GM21619 (cell line): Measurements from ENCODE around the gene TNFRSF25.

Experiments
- ATAC-seq: cut with Tn5 transposase; IDR thresholded peaks from one replicate; pipeline ENCODE4 v1.9.1; 2021; ENCODE audit not compliant: unreplicated experiment

TNFRSF25 gene

DNA sequence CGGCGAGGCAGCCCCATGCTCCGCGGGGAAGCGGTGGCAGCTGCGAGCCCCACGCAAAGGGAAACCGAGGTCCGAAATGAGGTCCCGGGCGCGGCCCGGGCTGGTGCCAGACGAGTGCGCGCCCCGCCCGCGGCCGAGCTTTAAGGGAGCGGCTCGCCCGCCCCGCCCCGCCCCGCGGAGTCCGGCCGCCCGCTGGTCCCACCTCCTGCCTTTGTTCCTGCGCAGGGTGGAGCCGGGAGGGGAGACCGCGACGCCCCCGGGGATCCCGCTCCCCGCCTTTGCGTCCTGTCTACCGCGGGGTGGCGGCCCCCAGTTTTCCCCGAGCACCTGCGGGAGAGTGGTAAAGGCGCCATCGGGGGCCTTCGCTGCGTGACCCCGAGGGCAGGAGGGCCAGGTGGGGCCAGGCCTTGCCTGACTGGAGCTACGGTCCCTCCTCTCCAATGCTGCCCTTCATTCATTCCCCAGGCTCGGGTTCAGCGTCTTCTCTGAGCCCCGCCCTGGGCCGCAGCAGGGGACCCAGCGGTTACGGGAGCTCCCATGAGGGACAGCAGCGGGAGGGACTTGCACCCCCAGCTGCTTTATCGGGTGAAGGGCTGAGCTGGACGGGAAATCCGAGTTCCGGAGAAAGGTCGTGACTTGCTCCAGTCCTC lies 46.0 kb downstream of the TNFRSF25 start, which contains the start of gene HES2:
TSS of gene HES2 (minus strand) at position 116 of the 650 bp plus-strand sequence. CDS start at position 17, 99 bp downstream.
- no peak for ATAC-seq

DNA sequence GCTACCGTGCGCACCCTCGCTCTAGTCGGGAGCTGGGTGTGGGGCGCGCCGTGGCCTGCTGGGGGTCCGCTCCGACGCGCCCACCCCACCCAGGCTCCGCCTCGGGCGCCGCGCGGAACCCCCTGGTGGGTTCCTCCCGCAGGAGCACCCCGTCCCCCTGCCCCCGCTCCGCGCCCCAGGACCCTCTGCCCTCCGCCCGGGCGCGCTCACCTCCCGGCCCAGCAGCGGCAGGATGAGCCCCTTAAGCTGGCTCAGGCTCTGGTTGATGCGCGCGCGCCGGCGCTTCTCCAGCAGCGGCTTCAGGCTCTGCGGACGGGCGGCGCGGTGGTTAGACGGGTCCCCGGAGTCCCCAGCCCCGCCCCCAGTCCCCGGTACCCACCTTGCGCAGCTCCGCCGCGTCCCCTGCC lies 46.6 kb downstream of the TNFRSF25 start:
- ATAC-seq: no peak

DNA sequence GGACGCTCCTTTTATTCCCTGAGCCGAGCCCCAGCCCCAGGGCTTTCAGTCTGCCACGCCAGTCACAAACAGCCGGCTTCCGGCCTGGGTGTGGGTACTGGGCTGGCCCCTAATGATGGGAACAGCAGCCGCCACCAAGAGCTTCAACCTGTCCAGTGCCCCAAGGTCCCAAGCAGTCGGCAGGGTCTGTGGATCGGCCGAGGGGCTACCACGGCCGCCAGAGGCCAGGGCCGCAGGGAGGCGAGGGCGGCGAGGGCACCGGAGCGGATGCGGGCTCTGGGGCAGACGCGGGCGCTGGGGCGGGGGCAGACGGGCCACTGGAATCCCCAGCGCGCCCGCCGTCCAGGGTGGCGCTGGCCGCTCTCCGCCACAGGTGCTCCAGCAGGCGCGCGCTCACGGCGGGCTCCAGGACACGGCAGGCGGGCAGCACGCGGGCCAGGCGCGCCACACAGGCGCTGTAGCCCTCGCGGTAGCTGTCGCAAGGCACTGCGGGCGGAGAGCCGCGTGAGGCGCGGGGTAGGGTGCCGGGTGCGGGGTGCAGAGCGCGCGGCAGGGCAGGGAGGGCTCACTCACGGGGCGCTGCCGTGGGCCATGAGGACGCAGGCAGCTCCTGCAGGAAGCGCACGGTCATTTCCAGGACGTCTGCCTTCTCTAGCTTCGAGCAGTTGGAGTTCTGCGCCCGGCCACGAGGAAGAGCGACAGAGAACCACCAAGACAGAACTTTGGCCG lies 47.1 kb downstream of the TNFRSF25 start:
- ATAC-seq: no peak

DNA sequence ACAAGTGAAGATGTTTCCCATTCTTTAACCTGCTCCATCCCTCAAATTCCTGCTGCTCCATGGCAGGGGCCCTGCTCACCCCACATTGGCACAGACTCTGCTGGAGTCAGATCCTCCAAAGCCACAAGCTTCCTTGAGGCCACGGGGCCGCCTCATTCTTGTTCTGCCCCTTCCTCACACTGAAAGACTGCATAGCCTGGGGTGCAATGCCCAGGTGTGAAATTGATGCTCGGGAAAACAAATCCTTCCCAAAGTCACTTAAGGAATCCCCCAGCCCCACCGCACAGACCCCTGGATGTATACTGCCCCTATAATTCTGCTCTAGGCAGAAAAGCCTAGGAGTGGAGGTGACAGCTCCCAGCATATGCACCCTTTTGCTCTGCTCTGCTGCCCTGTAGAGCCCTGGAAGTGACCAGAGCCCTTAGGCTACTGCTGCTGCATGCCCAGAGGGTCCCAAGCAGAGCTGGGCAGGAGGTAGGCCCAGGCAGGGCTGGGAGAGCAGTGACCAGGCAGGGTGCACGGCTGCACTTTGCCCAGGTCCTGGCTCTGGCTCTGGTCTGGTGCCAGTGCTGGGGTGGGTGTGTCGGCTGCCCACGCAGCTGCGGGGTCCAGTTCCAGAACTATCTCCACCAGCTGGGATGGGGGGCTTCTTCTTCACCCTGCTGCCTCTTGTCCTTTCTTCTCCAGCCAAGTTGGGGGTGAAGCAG lies 47.9 kb downstream of the TNFRSF25 start:
- no peak for ATAC-seq

DNA sequence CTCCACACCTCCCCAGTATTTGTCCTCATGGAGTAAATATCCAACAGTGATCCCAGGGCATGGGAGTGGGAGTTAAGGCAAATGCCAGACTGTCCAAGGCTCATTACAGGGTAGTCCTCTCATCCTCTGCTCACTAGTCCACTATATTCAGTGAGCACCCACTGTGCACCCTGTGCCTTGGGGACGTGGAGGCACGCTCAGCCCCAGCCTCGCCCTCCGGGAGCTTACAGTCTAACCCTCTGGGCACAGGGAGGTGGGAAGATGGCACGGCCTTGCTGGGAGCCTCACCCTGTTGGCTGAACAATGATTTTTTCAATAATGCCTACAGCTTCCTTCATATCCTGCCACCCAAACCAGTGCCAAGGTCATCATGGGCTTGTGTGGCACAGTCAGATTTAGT lies 49.1 kb downstream of the TNFRSF25 start:
- ATAC-seq: no peak

DNA sequence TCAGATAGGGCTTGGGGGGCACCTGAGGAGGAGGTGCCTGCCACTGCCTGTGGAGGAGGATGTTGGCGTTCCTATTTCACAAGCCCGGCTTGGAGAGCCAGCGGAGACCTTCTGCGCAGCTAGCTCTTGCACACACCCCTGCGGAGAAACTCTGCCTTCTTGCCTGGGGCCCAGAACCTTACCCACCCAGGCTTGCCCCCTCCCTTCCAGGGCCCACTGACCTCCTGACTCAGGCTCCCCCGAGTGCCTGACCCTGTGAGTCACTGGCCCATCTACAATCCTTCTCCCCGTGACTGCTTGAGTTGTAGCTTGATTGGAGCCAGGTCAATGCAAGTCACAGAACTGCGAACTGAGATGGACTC lies 49.7 kb downstream of the TNFRSF25 start:
- ATAC-seq: no peak

DNA sequence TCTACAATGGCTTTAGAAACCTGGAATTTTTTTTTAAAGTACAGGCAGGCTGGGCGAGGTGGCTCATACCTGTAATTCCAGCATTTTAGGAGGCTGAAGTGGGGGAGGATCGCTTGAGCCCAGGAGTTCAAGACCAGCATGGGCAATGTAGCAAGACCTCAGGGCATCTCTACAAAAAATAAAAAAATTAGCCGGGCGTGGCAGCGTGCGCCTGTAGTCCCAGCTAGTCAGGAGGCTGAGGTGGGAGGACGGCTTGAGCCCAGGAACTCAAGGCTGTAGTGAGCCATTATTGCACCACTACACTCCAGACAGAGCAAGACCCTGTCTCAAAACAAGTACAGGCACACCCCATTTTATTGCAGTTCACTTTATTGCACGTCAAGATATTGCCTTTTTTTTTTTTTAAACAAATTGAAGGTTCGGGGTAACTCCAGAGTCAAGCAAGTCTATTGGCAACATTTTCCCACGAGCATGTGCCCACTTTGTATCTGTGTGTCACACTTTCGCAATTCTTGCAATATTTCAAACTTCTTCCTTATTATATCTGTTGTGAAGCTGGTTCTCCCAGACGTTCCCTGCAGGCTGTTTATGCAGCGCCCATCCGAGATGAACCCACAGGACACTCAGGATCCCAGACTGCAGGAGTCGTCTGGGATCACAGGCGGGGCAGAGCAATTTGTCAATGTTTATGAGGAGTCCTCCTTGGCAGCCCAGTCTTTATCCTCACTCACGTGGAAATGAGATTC lies 50.9 kb downstream of the TNFRSF25 start:
- ATAC-seq: no peak

DNA sequence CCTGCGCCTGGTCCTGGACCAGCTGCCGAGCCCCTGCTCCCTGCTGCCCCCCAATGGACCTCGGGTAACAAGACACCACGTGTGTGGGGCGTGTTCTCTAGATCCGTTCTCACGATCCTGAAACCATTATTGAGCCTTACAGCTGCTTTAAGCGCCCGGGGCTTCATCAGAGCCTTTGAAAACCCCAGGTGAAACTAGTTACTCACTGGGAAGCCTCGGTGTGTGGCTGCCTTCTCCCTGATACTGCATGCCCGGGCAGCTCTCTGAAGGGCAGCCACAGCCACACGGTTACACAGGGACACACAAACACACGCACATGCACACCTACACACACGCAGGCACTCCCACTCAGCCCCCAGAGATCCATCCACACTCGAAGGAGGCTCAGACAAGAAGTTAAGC lies 51.5 kb downstream of the TNFRSF25 start:
- ATAC-seq: peak; percentile 76

DNA sequence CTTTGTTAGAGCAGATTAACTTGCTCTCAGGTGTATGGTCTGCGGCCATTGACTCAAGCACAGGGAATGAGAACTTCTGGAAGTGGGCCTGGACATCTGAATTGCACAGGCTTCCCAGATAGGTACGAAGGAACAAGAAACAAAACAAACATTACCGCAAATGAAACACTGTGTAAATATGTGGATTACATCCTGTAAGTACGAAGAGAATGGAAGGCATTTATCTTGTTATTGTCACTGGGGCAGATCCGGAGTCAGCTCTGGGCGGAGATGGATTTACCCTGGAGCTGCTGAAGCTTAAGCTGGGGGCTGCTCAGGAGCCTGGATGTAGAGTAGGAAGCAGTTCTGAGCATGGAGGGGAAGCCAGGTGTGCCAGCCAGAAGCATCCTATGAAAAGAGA lies 53.1 kb downstream of the TNFRSF25 start:
- no peak for ATAC-seq
